Spleen (tissue), 7 donors: ENCODE results near the gene SEMA5A.

ENCODE experiments used
- CTCF ChIP-seq, 11 experiments: fragments of 200-600 bp in 7 of 11; fragments of 450-650 bp in 4 of 11; sonication (generic) in 4 of 11; IDR thresholded peaks in 8 of 11; conservative IDR thresholded peaks in 3 of 11; 1 replicate in 7 of 11; 2 replicates in 4 of 11; pipeline versions ENCODE4 v1.4.0 to v1.8.0; 2016 to 2021; ENCODE audit warnings: antibody characterized with exemption in 11 of 11, inconsistent platforms in 4 of 11, mild to moderate bottlenecking in 1 of 11
- POLR2A ChIP-seq, 3 donors: fragments of 450-650 bp; IDR thresholded peaks; one replicate each; pipeline ENCODE4 v1.5.1; 2017; ENCODE audit warnings: antibody characterized with exemption in 3 of 3, mild to moderate bottlenecking in 1 of 3
- POLR2AphosphoS5 ChIP-seq, 3 donors: sonication (generic); formaldehyde crosslinking; IDR thresholded peaks; one replicate each; pipeline ENCODE4 v1.5.1; 2017; ENCODE audit warnings: antibody characterized with exemption in 3 of 3
- donor health status: DM: no; HTN: no; CAD: no; lungs with moderate emphysema.
- donor health status: DM: no; HTN: no; CAD: no.
- donor health status: DM: no; HTN: no; CAD: no.

- no peak for TF ChIP-seq POLR2A (IDR thresholded peaks at IDR 0.05)
- TF ChIP-seq CTCF (IDR thresholded peaks at IDR 0.05 in 8 of 11, conservative IDR thresholded peaks at IDR 0.05 in 3 of 11), result no peak
- no peak for TF ChIP-seq POLR2AphosphoS5 (IDR thresholded peaks at IDR 0.05)
These were observed 156.8 kb downstream of the SEMA5A start for GRCh38 chr5:9388941-9389674.
